ENCODE measurements around the gene SUSD2. TPM values are rescaled to one million over a fixed set of nuclear protein-coding genes. Genes with fewer than 3 reads are reported as not detected.

SUSD2 gene
- polyA plus RNA-seq, 1 donor (not counting 4 experiments of a cell fraction or from before 2014, with no cell fraction given): 0.01 TPM

DNA sequence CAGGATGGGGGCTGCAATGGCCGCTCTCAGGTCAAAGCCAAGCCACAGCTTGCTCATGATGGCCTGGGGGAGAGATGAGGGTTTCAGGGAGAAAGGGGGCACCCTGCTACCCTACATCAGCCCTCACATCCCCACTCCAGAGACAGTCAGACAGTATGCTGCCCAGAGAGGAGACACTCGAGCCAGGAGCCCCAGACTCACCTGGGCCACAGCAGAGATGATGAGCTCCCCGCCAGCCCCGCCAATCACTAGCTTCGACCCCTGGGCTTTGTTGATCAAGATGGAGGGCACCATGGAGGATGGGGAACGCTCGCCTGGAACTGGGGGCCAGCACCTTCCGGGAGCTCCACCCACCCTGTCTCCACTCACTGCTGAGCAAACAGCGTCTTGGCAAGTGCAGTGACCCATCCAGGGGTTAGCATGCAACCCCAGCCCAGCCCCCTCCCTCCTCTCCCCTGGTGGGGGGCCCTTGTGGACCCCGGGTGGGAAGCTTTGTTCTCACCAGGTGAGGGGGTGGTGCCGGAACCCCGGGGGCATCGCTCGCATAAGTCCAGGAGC, 43.8 kb downstream of the SUSD2 start:
- Histone ChIP-seq H3K27ac (ENCODE audit: control insufficient read depth, insufficient read depth, low read length) (no peak overlapping the region), H3K27me3 (ENCODE audit: control insufficient read depth, extremely low read depth, insufficient read depth, low read length) (no peaks in the 10 kb centered on the region), H4K20me1 (ENCODE audit: control insufficient read depth, extremely low read depth, insufficient read depth, low read length) (no peaks in the 10 kb centered on the region), H3K4me2 (ENCODE audit: control insufficient read depth, extremely low read depth, insufficient read depth, low read depth, low read length) (no peak overlapping the region), H3K4me1 (ENCODE audit: control insufficient read depth, extremely low read depth, insufficient read depth, low read length) (no peaks in the 10 kb centered on the region), H3K79me2 (ENCODE audit: control insufficient read depth, insufficient read depth, low read length) (no peaks in the 10 kb centered on the region), H3K9ac (ENCODE audit: control insufficient read depth, extremely low read depth, insufficient read depth, low read length) (no peak overlapping the region), H3K36me3 (ENCODE audit: control insufficient read depth in 2 of 2, extremely low read depth in 1 of 2, insufficient read depth in 2 of 2, low read length in 2 of 2) (no peaks in the 10 kb centered on the region), H3K9me1 (ENCODE audit: control insufficient read depth, extremely low read depth, insufficient read depth, low read length) (no peaks in the 10 kb centered on the region), H3K4me3 (ENCODE audit: control insufficient read depth in 2 of 3, extremely low read depth in 1 of 3, insufficient read depth in 2 of 3, low read depth in 1 of 3, low read length in 3 of 3) (no peak overlapping the region), H3K9me3 (ENCODE audit: control insufficient read depth, low read depth, low read length) (peaks cover 4% of the 10 kb centered on the region), H2AFZ (ENCODE audit: control insufficient read depth, low read length) (no peak overlapping the region)
- TF ChIP-seq CTCF (optimal IDR thresholded peaks at IDR 0.05 in 1 of 3, IDR thresholded peaks at IDR 0.05 in 1 of 3, conservative IDR thresholded peaks at IDR 0.05 in 1 of 3; ENCODE audit: extremely low read depth in 1 of 3, insufficient read depth in 2 of 3, low read length in 3 of 3) (no peak), EZH2 (IDR thresholded peaks at IDR 0.05; ENCODE audit: low read length) (no peak)
- dilution Hi-C loops (cut with MboI; ENCODE audit: extremely low pct_ligation_motif_present, low sequenced_read_pairs): no loop called here
- DNase-seq (ENCODE audit: low read depth, low spot score) (no peak), FAIRE-seq (no peak)

- DNase-seq (ENCODE audit: low read depth, low spot score): no peak
- Histone ChIP-seq H4K20me1 (ENCODE audit: control insufficient read depth, extremely low read depth, insufficient read depth, low read length) (no peaks in the 10 kb centered on the region), H3K27me3 (ENCODE audit: control insufficient read depth, extremely low read depth, insufficient read depth, low read length) (no peaks in the 10 kb centered on the region), H3K9ac (ENCODE audit: control insufficient read depth, extremely low read depth, insufficient read depth, low read length) (no peak overlapping the region), H3K4me2 (ENCODE audit: control insufficient read depth, extremely low read depth, insufficient read depth, low read depth, low read length) (no peak overlapping the region), H3K36me3 (ENCODE audit: control insufficient read depth in 2 of 2, extremely low read depth in 1 of 2, insufficient read depth in 2 of 2, low read length in 2 of 2) (no peaks in the 10 kb centered on the region), H3K4me1 (ENCODE audit: control insufficient read depth, extremely low read depth, insufficient read depth, low read length) (no peaks in the 10 kb centered on the region), H3K79me2 (ENCODE audit: control insufficient read depth, insufficient read depth, low read length) (no peaks in the 10 kb centered on the region), H3K27ac (ENCODE audit: control insufficient read depth, insufficient read depth, low read length) (no peak overlapping the region), H2AFZ (ENCODE audit: control insufficient read depth, low read length) (no peak overlapping the region), H3K9me1 (ENCODE audit: control insufficient read depth, extremely low read depth, insufficient read depth, low read length) (no peaks in the 10 kb centered on the region), H3K9me3 (ENCODE audit: control insufficient read depth, low read depth, low read length) (peaks cover 4% of the 10 kb centered on the region), H3K4me3 (ENCODE audit: control insufficient read depth in 2 of 3, extremely low read depth in 1 of 3, insufficient read depth in 2 of 3, low read depth in 1 of 3, low read length in 3 of 3) (no peak overlapping the region)
- TF ChIP-seq CTCF (optimal IDR thresholded peaks at IDR 0.05 in 1 of 3, IDR thresholded peaks at IDR 0.05 in 1 of 3, conservative IDR thresholded peaks at IDR 0.05 in 1 of 3; ENCODE audit: extremely low read depth in 1 of 3, insufficient read depth in 2 of 3, low read length in 3 of 3) (no peak), EZH2 (IDR thresholded peaks at IDR 0.05; ENCODE audit: low read length) (no peak)
- dilution Hi-C loops (cut with MboI; ENCODE audit: extremely low pct_ligation_motif_present, low sequenced_read_pairs): no loop called here
- FAIRE-seq: no peak
Observed at GRCh38 chr22:24225951-24226350, 44.7 kb downstream of the SUSD2 start.

Measured in keratinocyte (primary cell).